Testis (tissue), 2 donors: ENCODE data around the gene PORCN.

Source experiments
- POLR2A ChIP-seq: fragments of 450-650 bp; IDR thresholded peaks from one replicate; pipeline ENCODE4 v1.6.1; 2017; ENCODE audit warnings: antibody characterized with exemption, mild to moderate bottlenecking, moderate library complexity
- TF ChIP-seq, protein P1 (sequence below), 3 experiments: fragments of 450-650 bp in 2 of 3; fragments of 200-600 bp in 1 of 3; sonication (generic) in 1 of 3; IDR thresholded peaks; one replicate each; pipeline ENCODE4 v1.5.1; 2016 to 2019; ENCODE audit warnings: antibody characterized with exemption in 3 of 3, mild to moderate bottlenecking in 2 of 3, moderate library complexity in 1 of 3

DNA sequence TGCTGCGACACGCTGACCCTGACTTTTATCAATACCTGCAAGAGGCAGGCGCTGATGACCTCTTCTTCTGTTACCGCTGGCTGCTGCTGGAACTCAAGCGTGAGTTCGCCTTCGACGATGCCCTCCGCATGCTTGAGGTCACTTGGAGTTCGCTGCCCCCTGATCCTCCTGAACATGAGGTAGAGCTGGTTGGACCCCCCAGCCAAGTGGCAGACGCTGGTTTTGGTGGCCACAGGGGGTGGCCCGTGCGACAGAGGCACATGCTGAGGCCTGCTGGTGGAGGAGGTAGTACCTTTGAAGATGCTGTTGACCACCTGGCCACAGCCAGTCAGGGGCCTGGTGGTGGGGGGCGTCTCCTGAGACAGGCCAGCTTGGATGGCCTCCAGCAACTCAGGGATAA lies 51.3 kb downstream of the PORCN start:
- TF ChIP-seq, protein P1, sequence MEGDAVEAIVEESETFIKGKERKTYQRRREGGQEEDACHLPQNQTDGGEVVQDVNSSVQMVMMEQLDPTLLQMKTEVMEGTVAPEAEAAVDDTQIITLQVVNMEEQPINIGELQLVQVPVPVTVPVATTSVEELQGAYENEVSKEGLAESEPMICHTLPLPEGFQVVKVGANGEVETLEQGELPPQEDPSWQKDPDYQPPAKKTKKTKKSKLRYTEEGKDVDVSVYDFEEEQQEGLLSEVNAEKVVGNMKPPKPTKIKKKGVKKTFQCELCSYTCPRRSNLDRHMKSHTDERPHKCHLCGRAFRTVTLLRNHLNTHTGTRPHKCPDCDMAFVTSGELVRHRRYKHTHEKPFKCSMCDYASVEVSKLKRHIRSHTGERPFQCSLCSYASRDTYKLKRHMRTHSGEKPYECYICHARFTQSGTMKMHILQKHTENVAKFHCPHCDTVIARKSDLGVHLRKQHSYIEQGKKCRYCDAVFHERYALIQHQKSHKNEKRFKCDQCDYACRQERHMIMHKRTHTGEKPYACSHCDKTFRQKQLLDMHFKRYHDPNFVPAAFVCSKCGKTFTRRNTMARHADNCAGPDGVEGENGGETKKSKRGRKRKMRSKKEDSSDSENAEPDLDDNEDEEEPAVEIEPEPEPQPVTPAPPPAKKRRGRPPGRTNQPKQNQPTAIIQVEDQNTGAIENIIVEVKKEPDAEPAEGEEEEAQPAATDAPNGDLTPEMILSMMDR (IDR thresholded peaks at IDR 0.05) = no peak
- TF ChIP-seq POLR2A = no peak
